Hematopoietic multipotent progenitor cell treated with erythropoietin and hydrocortisone succinate and interleukin-3 and kit ligand, for 15 days (in vitro differentiated cells): Measurements from ENCODE around the gene LRRC10B.
"Not testable (repeated sequence)": the region's sequence is repeated elsewhere in the genome, so short reads cannot be mapped to it uniquely, and the experiment has no call there.

ENCODE experiments used
- DNase-seq: peaks from one replicate; pipeline ENCODE4 v3.0.0-alpha.2; 2015; ENCODE audit warnings: low spot score

The LRRC10B gene

GRCh38 chr11:61507962-61508861 is at the start of gene LRRC10B:
Gene LRRC10B (plus strand): TSS chr11:61508749. CDS start chr11:61508999, 250 bp downstream.
- no peak for DNase-seq

- no peak for DNase-seq
Measured at GRCh38 chr11:61460474-61460881, 48.1 kb upstream of the LRRC10B start.

GRCh38 chr11:61460986-61461385 is 47.6 kb upstream of the LRRC10B start:
- DNase-seq, result no peak

- not testable (repeated sequence) for DNase-seq
Measured at GRCh38 chr11:61467602-61468001, 40.9 kb upstream of the LRRC10B start.

GRCh38 chr11:61468002-61468401 is 40.5 kb upstream of the LRRC10B start:
- DNase-seq, result no peak

- DNase-seq, result no peak
Measured at GRCh38 chr11:61472282-61472681, 36.3 kb upstream of the LRRC10B start.

GRCh38 chr11:61472868-61473267 is 35.7 kb upstream of the LRRC10B start:
- DNase-seq, result no peak

GRCh38 chr11:61473370-61474012 is 35.1 kb upstream of the LRRC10B start:
- no peak for DNase-seq

- no peak for DNase-seq
Measured at GRCh38 chr11:61474013-61474643, 34.4 kb upstream of the LRRC10B start.

GRCh38 chr11:61475433-61475832 is 33.1 kb upstream of the LRRC10B start:
- no peak for DNase-seq

- no peak for DNase-seq
Measured at GRCh38 chr11:61476371-61476770, 32.2 kb upstream of the LRRC10B start.

GRCh38 chr11:61477126-61477525 is 31.4 kb upstream of the LRRC10B start:
- no peak for DNase-seq

- DNase-seq, result peak; percentile 54
Measured at GRCh38 chr11:61477727-61478148, 30.8 kb upstream of the LRRC10B start.

- DNase-seq, result not testable (repeated sequence)
Measured at GRCh38 chr11:61479360-61480058, 29.0 kb upstream of the LRRC10B start.

- DNase-seq, result no peak
Measured at GRCh38 chr11:61480261-61480993, 28.1 kb upstream of the LRRC10B start.

GRCh38 chr11:61480994-61481335 is 27.6 kb upstream of the LRRC10B start:
- no peak for DNase-seq

- DNase-seq, result no peak
Measured at GRCh38 chr11:61481806-61482205, 26.7 kb upstream of the LRRC10B start.

- no peak for DNase-seq
Measured at GRCh38 chr11:61482513-61482912, 26.0 kb upstream of the LRRC10B start.

- DNase-seq, result no peak
Measured at GRCh38 chr11:61484541-61484940, 24.0 kb upstream of the LRRC10B start.

- no peak for DNase-seq
Measured at GRCh38 chr11:61485080-61485479, 23.5 kb upstream of the LRRC10B start.

GRCh38 chr11:61486011-61486620 is 22.4 kb upstream of the LRRC10B start:
- no peak for DNase-seq
